ENCODE results near the gene IER5. TPM values are rescaled to one million over a fixed set of nuclear protein-coding genes. Genes with fewer than 3 reads are reported as not detected.

IER5 gene
- polyA plus RNA-seq, 1 donor from 2014 or later = 8.4 TPM

DNA sequence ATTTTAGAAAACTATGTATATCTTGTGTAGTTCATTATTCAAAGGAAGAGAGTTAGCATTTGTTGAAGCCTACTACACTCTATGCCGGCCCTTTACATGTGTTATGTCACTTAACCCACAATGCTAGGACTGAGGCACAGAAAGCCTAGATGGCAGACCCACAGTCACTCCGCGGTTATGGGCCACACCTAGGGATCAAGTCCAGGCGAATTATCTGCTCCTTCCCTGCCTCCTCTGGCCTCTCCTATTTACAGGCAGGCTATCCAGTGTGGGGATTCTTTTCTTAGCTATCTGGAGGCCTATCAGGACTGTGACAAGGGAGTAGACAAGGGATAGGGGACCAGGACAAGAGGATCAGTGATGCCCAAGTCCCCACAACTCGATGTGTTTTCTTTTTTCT lies 33.0 kb downstream of the IER5 start:
- H3K79me2 ChIP-seq (replicated peaks; ENCODE audit: insufficient read depth, low read length) = no peaks in the 10 kb centered on the region
- H3K27me3 ChIP-seq (ENCODE audit: insufficient read depth, low read depth, low read length) = no peaks in the 10 kb centered on the region
- H3K9me3 ChIP-seq (ENCODE audit: low read length) = no peaks in the 10 kb centered on the region
- H3K4me3 ChIP-seq (ENCODE audit: low read length) = no peak overlapping the region
- H3K9ac ChIP-seq (ENCODE audit: low read length) = no peak overlapping the region
- no peak overlapping the region for H2AFZ ChIP-seq (ENCODE audit: low read depth, low read length)
- no peak for TF ChIP-seq SMC3 (conservative IDR thresholded peaks at IDR 0.05; ENCODE audit: poor library complexity)
- no peak for TF ChIP-seq MXI1 (conservative IDR thresholded peaks at IDR 0.05; ENCODE audit: poor library complexity, severe bottlenecking)
- TF ChIP-seq POLR2AphosphoS5 (IDR thresholded peaks at IDR 0.05) = no peak
- TF ChIP-seq RAD21 (conservative IDR thresholded peaks at IDR 0.05) = no peak
- TF ChIP-seq, protein P1, sequence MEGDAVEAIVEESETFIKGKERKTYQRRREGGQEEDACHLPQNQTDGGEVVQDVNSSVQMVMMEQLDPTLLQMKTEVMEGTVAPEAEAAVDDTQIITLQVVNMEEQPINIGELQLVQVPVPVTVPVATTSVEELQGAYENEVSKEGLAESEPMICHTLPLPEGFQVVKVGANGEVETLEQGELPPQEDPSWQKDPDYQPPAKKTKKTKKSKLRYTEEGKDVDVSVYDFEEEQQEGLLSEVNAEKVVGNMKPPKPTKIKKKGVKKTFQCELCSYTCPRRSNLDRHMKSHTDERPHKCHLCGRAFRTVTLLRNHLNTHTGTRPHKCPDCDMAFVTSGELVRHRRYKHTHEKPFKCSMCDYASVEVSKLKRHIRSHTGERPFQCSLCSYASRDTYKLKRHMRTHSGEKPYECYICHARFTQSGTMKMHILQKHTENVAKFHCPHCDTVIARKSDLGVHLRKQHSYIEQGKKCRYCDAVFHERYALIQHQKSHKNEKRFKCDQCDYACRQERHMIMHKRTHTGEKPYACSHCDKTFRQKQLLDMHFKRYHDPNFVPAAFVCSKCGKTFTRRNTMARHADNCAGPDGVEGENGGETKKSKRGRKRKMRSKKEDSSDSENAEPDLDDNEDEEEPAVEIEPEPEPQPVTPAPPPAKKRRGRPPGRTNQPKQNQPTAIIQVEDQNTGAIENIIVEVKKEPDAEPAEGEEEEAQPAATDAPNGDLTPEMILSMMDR (IDR thresholded peaks at IDR 0.05; ENCODE audit: poor library complexity, severe bottlenecking) = no peak
- H3K4me2 ChIP-seq (ENCODE audit: low read length) = no peak overlapping the region
- H3F3A ChIP-seq (ENCODE audit: insufficient read depth, low read length, poor library complexity, severe bottlenecking) = peaks cover 8% of the 10 kb centered on the region
- no peaks in the 10 kb centered on the region for H3K36me3 ChIP-seq (ENCODE audit: insufficient read depth, low read length)
- H3K27ac ChIP-seq (ENCODE audit: low read length) = no peak overlapping the region
- no peaks in the 10 kb centered on the region for H3K9me2 ChIP-seq (ENCODE audit: insufficient read depth, low read length)
- H4K20me1 ChIP-seq (ENCODE audit: insufficient read depth) = no peaks in the 10 kb centered on the region

DNA sequence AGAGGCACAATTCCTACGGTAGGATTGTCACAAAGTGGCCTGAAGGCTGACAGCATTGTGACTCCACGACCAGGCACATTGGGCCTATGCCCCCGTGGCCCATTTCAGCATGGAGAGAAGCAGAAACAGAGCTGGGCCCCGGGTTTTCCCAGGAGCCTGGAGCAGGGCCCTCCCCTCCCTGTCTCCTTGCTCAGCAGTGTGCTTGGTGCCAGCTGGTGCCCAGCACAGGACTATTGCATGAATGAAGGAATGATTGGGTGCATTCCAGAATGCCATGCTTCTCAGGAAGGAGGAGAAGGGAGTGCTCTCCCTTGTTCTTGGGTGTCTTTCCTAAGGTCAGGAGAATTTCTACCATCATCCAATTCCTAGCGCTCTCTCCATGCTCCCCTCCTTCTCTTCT lies 33.7 kb downstream of the IER5 start:
- H3K79me2 ChIP-seq (replicated peaks; ENCODE audit: insufficient read depth, low read length) = no peaks in the 10 kb centered on the region
- no peak overlapping the region for H3K4me3 ChIP-seq (ENCODE audit: low read length)
- peaks cover 8% of the 10 kb centered on the region for H3F3A ChIP-seq (ENCODE audit: insufficient read depth, low read length, poor library complexity, severe bottlenecking)
- H3K9me2 ChIP-seq (ENCODE audit: insufficient read depth, low read length) = no peaks in the 10 kb centered on the region
- H3K9ac ChIP-seq (ENCODE audit: low read length) = no peak overlapping the region
- H3K36me3 ChIP-seq (ENCODE audit: insufficient read depth, low read length) = no peaks in the 10 kb centered on the region
- no peak overlapping the region for H3K4me2 ChIP-seq (ENCODE audit: low read length)
- TF ChIP-seq EZH2 (IDR thresholded peaks at IDR 0.05; ENCODE audit: borderline replicate concordance, insufficient read depth, low read length, poor library complexity, severe bottlenecking) = no peak
- no peak for TF ChIP-seq EP300 (conservative IDR thresholded peaks at IDR 0.05; ENCODE audit: poor library complexity, severe bottlenecking)
- TF ChIP-seq POLR2AphosphoS5 (IDR thresholded peaks at IDR 0.05) = no peak
- TF ChIP-seq, protein P1 (IDR thresholded peaks at IDR 0.05; ENCODE audit: poor library complexity, severe bottlenecking) = no peak
- no peak for TF ChIP-seq RAD21 (conservative IDR thresholded peaks at IDR 0.05)
- TF ChIP-seq, protein P2, sequence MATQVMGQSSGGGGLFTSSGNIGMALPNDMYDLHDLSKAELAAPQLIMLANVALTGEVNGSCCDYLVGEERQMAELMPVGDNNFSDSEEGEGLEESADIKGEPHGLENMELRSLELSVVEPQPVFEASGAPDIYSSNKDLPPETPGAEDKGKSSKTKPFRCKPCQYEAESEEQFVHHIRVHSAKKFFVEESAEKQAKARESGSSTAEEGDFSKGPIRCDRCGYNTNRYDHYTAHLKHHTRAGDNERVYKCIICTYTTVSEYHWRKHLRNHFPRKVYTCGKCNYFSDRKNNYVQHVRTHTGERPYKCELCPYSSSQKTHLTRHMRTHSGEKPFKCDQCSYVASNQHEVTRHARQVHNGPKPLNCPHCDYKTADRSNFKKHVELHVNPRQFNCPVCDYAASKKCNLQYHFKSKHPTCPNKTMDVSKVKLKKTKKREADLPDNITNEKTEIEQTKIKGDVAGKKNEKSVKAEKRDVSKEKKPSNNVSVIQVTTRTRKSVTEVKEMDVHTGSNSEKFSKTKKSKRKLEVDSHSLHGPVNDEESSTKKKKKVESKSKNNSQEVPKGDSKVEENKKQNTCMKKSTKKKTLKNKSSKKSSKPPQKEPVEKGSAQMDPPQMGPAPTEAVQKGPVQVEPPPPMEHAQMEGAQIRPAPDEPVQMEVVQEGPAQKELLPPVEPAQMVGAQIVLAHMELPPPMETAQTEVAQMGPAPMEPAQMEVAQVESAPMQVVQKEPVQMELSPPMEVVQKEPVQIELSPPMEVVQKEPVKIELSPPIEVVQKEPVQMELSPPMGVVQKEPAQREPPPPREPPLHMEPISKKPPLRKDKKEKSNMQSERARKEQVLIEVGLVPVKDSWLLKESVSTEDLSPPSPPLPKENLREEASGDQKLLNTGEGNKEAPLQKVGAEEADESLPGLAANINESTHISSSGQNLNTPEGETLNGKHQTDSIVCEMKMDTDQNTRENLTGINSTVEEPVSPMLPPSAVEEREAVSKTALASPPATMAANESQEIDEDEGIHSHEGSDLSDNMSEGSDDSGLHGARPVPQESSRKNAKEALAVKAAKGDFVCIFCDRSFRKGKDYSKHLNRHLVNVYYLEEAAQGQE (IDR thresholded peaks at IDR 0.05; ENCODE audit: borderline replicate concordance) = no peak
- no peak for TF ChIP-seq TAF1 (IDR thresholded peaks at IDR 0.05; ENCODE audit: low read depth)
- no peak for TF ChIP-seq MXI1 (conservative IDR thresholded peaks at IDR 0.05; ENCODE audit: poor library complexity, severe bottlenecking)
- TF ChIP-seq SMC3 (conservative IDR thresholded peaks at IDR 0.05; ENCODE audit: poor library complexity) = no peak
- H2AFZ ChIP-seq (ENCODE audit: low read depth, low read length) = no peak overlapping the region
- no peaks in the 10 kb centered on the region for H3K9me3 ChIP-seq (ENCODE audit: low read length)
- no peak overlapping the region for H3K27ac ChIP-seq (ENCODE audit: low read length)
- H4K20me1 ChIP-seq (ENCODE audit: insufficient read depth) = no peaks in the 10 kb centered on the region
- no peaks in the 10 kb centered on the region for H3K27me3 ChIP-seq (ENCODE audit: insufficient read depth, low read depth, low read length)
